ENCODE results near the gene PIGP.
"Not testable (repeated sequence)": the region's sequence is repeated elsewhere in the genome, so short reads cannot be mapped to it uniquely, and the experiment has no call there.

The PIGP gene

DNA sequence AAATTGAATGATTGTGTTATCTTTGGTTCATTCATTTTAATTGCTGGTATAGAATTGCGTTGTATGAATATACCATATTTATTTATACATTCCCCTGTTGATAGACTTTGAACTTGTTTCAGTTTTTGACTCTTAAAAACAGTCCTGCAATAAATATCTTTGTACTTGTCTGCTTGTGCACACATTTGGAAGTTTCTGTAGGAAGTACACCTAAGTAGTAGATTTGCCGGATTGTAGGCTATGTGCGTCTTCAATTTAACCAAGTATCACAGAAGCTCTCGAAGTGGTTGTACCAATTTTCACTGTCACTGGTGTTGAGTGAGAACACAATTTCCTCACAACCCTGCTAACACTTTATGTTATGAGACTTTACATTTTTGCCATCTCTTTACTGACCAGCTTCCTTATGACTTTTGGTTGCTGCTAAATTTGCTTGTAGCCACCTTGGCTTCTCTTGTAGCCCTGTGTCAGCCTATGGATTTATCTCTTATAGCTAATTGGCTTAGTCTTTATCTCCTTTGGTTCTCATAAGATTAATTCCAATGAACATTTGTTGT is 2.4 kb upstream of the PIGP start:
- no peak for DNase-seq

DNA sequence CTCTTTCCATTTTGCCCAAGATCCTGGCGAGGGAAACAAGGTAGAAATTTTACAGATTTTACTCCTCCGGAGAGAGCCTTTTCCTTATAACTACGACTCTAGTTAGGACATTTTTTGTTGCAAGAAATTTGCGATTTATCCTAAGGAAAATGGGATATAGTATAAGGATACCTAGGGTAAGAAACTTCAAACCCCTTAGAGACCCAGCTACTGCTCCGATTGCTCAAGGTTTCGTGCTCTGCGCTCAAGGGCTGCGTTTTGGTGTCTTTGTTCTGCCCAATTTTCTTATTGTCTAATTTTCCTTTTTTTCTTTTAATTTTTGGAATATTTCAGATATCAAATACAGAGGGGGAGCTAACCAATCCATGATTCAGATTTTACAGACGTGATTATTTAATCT is 1.7 kb upstream of the PIGP start:
- no peak for DNase-seq

DNA sequence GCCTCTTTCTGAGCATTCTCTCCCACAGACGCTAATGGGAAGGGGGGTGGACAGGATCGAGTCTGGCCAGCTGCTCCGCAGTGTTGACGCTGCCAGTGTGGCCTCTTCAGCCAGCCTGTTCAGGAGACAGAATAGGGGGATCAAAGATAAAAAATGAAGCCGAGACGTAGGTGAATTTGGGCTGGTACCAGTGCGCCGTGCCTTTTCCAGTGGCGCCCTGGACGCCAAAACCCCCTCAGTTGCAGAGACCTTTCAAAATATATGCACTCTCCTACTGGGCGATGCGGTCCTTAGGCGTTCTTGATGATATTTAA is 1.3 kb upstream of the PIGP start:
- DNase-seq, result no peak

DNA sequence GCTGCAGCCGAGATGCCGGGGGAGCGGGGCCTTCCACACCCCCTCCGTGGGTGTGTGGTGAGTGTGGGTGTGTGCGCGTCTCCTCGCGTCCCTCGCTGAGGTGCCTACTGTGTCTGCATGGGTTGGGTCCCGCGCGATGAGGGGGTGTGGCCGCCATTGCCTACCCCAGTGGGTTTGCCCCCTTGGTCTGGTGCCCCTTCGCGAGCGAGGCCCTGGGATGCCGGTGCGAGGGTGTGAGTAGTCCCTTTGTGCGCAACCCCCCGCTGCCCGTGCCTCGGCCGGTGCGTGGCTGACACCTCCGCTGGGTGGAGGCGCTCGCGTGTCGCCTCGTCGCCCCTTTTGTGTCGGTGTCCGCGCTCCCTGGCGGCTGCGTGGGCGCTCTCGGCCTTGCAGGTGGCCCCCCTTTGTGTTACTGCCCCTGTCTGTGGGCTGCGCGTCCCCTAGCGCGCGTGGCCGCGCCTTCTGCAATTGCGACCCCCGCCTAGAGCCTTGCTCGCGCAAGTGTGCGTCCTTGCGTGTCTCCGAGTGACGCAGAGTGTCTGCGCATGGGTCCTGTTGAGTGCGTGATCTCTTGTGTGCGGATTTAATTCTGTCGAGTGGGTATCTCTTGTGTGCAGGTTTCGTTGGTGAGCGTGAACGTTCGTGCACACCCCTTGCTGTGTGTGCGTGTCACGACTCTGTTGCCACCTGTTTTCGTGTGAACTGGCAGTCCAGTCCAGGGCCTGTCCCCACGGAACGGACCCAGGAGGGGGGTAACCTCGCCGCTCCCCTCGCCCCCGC is 736 bp upstream of the PIGP start:
- peak; percentile 28 for DNase-seq

DNA sequence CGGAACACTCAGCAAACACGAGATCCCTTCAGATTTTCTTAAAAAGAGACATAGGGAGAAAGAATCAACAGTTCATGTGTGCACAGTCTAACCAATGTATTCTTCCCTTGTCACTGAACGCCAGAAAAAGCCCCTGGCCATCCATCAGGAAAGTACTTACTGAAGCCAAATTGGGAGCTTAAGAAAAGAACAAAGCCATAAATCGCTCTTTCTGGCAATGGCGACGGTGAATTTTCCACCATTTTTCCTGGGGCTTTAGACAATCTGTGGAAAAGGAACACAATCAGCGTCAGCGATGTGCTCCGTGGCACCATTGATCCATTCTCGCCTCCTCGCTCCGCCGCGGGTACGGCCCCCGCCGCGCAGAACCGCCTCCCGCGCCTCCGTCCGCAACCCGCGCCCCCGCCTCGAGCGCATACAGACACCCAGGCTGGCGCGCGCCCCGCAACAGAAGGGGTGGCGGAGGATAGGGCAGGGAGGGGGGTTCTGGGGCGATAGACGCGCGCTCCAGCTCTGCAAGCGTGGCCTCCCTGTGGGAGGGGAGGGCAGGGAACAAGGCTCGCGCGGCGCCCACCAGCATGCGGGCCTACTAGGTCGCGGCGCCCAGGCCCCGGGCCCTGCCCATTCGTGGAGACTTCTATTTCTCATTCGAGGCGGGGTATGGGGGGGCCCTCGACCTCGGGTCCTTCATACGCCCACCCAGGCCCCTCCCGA is 440 bp downstream of the PIGP start:
- no peak for DNase-seq

DNA sequence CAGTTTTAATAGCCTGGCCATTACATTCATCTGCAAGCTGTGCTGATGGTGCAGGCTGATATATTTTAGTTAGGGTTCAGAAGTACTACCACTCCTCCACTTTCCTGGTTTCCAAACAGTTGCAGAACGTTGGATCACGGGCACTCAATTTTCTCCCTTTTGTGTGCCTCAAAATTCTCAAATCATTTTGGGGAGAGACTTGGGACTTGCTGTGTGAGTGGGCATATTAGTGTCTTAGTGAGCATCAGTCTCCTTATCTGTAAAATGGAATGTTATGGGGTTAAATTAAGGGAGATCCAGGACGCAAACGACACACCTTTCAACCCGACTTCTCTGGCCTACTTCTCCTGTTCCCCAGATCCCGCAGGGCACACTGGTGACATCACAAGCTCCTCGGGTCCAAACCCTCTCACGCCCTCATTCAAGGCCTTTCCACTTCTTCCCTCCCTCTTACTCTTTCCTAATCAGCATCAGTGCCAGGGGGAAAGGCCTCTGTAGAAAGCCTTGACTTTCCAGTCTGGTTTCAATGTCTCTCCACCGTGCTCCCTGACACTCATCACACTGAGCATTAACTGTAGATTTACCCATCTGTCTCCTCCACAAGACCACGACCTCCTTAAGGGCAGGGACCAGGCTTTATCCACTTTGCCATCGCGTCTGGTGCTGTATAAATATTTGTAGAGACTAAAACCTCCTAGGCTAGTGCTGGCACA is 1.2 kb downstream of the PIGP start:
- peak; percentile 64 for DNase-seq

DNA sequence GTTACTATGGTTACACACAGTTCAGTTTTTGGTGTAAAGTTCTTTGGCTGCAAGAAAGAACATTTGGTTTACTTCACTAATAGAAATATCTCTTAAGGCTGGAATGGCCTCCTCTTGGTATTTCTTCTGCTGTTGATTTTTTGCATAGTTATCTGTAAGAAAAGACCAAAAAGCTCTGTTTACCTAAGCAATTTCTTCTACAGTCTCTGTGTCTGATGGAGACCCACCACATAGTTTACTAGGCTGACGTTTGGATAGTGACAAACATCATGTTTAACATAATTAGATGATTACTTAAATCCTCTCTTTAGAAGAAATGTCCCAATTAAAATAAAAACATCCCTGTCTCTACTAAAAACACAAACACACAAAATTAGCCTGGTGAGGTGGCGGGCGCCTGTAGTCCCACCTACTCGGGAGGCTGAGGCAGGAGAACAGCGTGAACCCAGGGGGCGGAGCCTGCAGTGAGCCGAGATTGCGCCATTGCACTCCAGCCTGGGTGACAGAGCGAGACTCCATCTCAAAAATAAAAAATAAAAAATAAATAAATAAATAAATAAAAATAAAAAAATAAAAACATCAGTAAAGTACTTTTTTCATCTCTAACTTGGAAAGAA is 7.2 kb downstream of the PIGP start:
- DNase-seq, result no peak

DNA sequence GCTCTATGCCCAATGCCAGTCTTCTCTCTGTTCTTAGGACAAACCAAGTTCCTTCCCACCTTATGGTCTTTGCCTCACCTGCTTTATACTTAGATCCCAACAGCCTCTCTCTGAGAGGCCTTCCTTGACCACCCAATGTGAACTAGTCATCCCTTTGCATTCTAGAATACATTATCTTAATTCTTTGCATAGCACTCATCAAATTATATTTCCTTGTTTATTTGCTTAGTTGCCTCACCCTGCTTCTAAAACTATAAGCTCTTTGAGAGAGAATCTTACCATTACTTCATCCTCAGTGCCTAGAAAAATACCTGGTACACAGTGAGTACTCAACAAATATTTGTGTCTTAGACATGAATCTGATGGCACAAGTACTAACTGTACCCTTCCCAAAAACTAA is 8.0 kb downstream of the PIGP start:
- DNase-seq, result peak; percentile 11

DNA sequence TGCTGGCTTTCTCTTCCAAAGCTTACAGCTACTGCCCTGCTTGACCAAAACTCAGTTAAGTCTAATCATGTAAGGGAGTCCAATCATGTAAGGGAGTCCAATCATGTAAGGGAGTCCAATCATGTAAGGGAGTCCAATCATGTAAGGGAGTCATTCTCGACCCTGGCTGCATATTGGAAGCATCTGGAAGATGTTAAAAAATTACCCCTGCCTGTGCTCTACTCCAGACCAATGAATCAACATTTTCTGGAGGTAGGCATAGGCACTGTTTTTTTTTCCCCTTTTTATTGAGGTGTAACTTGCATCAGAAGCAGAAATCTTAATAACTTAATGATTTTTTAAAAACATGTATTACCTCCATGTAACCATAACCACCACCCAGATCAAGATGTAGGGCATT is 9.4 kb downstream of the PIGP start:
- DNase-seq, result no peak

DNA sequence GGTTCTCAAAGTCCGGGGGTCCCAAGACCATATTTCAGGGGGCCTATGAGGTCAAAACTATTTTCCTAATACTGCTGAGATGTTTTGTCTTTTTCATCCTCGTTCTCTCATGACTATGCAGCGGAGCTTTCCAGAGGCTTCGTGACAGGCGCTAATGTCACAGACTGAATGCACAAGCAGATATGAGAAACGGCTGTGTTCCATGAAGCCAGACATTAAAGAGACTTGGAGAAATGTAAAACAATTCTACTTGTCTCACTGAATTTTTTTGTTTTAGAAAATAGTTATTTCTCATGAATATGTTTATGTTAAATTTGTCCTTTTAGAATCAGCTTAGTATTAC is 10.3 kb downstream of the PIGP start:
- no peak for DNase-seq

DNA sequence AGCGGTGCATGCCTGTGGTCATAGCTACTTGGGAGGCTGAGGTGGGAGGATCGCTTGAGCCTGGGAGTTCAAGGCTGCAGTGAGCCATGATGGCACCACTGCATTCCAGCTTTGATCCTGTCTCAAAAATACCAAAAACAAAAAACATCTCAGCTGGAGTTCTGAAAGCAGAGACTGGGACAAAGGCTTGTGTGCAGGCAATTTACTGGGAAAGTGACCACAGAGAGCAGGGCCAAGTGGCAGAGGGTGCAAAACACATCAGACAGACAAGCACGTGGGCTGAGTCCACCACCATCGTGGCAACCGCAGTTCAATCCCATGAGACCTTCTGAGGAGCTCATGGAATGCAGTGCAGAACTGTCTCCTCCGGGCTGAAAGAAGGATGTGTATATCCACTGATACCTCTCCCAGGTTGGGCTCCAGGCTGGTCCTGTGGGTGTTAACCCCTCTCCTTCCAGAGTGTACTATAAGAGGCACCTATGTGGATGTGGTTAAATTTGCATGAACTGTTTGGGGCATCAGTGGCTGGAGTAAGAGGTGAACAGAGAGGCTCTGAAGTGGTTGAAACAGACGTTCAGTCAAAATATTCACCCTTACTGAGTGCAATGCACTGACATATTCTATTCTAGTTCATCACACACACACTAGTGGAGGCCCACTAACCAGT is 10.8 kb downstream of the PIGP start:
- peak; percentile 21 for DNase-seq

DNA sequence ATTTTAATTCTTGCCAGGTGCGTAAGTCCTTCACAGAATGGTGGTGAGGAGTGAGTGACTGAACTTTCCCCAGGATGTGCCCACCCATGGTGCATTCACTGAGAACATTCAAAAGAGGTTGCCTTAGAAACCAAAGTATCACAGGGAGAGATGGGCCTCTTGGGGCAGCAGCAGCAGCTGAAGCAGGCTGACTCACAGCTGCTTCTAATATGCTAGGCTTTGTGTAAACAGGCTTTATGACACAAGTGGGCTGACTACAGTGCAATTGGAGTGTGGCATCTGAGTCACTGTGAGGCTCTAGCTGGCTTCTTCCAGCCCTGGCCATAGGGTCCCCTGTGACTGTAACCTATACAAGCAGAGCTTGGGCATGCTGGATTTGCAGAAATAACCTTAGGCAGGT is 12.6 kb downstream of the PIGP start:
- peak; percentile 96 for DNase-seq

DNA sequence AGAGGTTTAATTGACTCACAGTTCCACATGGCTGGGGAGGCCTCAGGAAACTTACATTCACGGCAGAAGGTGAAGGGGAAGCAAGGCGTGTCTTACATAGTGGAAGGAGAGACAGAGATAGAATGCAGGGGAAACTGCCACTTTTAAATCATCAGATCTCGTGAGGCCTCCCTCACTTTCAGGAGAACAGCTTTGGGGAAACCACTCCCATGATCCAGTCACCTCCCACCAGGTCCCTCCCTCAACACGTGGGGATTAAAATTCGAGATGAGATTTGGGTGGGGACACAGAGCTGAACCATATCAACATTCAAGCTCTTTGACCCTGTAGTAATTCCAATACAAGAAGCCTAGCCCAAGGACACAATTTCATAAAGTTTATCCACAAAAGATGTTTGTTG is 13.7 kb downstream of the PIGP start:
- DNase-seq, result no peak

DNA sequence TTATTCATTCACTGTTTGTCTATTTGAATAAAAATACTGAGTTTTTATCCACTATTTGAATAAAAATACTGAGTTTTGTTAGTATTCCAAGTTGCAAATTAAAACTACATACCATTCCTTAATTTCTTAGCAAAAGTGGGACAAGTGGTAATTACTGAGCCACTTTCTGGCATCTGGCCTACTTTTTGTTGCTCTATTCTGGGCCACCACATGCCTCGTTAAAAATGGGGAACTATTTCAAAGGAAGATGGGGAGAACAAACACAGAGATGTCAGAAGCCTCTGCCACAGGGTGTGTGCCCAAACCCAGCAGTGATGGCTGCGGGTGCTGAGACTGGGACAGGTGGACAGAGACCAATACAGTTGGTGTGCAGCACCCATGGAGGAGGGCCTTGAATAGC is 14.6 kb downstream of the PIGP start:
- no peak for DNase-seq

DNA sequence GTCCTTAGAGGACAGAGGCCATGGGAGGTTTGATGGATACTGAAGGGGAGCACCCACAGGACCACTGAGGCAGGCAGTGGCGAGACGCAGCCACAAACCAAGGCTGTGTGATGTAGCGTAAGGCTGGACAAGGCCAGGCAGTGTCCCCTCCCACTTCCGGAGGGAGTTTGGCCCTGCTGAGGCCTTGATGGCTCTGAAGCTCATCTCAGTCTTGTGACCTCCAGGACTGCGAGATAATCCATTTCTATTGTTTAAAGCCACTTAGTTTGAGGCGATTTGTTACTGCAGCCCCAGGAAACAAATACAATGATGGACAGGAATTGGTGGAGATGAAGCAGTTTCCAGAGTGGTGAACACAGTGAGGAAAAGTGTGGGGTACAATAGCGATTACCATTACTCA is 15.3 kb downstream of the PIGP start:
- no peak for DNase-seq

DNA sequence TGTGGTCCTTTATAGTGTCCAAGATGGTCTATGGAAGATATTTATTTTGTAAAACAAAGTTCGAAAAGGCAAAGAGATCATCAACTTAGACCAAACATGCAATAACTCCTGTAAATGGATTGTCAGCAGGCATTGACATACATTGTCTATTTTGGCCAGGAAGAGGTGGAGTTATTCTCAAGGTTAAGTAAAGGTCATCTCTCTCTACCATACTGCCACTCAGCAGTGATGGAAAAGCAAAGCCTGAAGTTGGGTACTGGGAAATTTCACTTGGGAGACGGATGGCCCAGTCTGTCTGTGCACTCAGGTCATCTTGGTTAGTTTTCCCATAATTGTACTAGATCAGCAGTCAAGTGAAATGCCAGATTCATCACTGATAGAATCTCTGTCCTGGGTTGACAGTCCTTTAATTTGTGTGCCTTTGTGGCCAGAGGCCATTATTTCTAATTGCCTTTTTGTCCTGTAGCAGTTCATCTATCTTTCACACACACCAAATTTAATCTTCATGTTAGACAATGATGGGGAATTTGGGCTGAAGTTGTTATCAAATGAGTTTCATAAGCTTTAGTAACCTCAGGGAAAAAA is 17.5 kb downstream of the PIGP start:
- DNase-seq, result no peak

DNA sequence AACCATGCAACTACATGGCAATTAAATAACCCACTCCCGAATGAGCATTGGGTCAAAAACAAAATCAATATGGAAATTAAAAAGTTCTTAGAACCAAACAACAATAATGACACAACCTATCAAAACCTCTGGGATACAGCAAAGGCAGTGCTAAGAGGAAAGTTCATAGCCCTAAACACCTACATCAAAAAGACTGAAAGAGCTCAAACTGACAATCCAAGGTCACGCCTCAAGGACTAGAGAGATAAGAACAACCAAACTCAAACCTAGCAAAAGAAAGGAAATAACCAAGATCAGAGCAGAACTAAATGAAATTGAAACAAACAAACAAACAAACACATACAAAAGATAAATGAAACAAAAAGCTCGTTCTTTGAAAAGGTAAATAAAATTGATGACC is 23.1 kb downstream of the PIGP start:
- DNase-seq, result not testable (repeated sequence)

DNA sequence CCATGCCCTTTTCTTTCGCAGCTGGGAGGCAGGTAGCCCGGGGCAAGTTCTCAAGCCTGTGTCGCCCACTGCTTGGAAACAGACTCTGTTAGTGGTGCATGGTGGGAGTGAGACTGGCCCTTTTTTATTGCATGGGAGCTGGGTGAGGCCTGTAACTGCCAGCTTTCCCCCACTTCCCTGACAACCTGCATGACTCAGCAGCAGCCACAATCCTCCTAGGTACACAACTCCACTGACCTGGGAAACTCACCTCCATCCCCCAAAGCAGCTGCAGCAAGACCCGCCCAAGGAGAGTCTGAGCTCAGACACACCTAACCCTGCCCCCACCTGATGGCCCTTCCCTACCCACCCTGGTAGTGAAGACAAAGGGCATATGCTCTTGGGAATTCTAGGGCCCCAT is 25.8 kb downstream of the PIGP start:
- no peak for DNase-seq

DNA sequence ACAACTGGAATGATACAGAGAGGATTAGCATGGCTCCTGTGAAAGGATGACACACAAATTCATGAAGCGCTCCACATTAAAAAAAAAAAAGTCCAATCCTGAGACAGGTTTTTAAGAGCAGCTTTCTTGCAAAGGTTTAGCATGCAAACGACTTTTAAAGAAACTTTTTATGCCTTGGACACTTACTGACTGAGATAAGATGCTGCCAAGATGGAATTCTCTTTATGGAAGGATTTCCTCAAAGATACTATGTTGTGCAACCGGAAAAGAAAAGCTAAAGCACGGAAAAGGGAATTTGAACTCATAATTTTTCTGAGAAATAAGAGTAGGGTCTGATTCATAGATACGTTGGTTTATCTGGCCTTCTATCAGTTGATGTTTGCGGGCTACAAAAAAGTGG is 27.3 kb downstream of the PIGP start:
- DNase-seq, result no peak

DNA sequence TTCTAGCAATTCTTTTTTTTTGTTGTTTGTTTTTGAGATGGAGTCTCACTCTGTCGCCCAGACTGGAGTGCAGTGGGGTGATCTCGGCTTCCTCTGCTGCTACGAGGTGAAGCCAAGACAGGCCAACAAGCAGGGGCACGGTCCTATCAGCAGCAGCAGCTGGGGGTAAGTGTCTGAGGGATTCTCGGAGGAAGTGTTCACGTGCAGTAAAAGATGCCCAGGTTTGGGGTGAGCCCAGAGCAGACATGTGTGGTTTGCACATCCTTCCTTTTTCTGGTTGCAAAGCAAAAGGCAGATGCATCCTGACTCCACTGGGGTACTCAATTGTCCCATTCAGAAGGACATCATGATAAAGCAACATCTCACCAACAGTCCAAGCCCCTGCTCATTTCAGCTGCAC is 27.7 kb downstream of the PIGP start:
- no peak for DNase-seq

DNA sequence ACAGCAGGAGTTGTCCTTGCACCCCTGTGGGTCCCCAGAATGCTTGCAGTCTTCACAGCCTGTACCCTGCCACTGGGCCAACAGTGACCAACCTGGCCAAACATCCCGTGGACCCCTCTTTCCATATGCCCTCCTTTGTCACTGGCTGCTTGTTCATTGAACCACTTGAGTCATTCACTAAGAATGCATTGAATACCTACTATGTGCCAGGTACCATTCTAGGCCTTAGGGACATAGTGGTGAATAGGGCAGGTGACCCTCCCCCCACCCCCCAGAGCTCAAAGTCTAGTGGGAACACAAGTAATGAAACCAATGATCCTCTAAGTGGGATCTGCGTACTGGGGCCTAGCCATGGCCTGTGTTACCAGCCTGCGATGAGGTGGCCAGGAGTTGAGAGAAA is 28.2 kb downstream of the PIGP start:
- no peak for DNase-seq

DNA sequence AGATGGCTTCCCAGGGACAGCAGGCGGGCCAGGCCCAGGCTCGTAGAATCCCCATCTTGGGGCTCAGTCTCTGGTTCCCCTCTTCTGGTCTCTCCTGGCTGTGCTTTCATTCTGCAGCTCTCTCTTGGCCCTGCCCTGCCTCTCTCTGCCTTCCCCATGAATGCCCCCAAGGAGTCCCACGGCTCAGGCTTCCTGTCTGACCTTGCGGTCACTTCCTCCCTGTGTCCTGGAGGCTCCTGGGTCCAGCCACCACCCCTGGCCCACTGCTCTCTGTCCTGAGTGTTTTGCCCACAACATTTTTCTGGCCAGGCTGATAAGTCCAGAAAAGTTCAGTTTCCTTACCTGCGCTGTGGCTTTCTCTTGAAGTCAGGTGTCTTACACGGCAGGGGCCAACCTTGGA is 29.1 kb downstream of the PIGP start:
- no peak for DNase-seq

Data from fibroblast of skin of right quadriceps (primary cell).